Measurements from ENCODE around the gene ODAD4.

DNA sequence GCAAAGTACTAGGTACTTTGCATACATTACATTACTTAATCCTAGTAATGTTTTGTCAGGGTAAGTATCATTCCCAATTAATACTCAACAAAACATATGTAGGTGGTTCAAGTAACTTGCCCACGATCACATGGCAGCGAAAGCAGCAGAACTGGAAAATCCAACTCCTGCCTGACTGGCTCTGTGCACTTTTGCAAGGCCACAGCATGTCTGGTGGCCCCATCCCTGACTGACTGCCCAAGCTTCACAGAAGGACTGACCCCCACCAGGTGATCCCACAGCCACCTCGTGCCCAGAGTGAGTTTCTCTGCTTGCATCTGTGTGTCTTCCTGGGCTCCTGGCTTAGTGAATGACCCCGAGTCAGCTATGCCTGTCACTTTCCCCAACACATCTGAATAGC, 47.6 kb downstream of the ODAD4 start:
- TF ChIP-seq, protein P1, sequence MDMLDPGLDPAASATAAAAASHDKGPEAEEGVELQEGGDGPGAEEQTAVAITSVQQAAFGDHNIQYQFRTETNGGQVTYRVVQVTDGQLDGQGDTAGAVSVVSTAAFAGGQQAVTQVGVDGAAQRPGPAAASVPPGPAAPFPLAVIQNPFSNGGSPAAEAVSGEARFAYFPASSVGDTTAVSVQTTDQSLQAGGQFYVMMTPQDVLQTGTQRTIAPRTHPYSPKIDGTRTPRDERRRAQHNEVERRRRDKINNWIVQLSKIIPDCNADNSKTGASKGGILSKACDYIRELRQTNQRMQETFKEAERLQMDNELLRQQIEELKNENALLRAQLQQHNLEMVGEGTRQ (IDR thresholded peaks at IDR 0.05; ENCODE audit: low read depth, low read length), result no peak
- TF ChIP-seq, protein P2, sequence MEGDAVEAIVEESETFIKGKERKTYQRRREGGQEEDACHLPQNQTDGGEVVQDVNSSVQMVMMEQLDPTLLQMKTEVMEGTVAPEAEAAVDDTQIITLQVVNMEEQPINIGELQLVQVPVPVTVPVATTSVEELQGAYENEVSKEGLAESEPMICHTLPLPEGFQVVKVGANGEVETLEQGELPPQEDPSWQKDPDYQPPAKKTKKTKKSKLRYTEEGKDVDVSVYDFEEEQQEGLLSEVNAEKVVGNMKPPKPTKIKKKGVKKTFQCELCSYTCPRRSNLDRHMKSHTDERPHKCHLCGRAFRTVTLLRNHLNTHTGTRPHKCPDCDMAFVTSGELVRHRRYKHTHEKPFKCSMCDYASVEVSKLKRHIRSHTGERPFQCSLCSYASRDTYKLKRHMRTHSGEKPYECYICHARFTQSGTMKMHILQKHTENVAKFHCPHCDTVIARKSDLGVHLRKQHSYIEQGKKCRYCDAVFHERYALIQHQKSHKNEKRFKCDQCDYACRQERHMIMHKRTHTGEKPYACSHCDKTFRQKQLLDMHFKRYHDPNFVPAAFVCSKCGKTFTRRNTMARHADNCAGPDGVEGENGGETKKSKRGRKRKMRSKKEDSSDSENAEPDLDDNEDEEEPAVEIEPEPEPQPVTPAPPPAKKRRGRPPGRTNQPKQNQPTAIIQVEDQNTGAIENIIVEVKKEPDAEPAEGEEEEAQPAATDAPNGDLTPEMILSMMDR (conservative IDR thresholded peaks at IDR 0.05; ENCODE audit: low read depth, low read length), result no peak
- no peak for TF ChIP-seq POLR2A (IDR thresholded peaks at IDR 0.05; ENCODE audit: low read depth, low read length)
